Activated T-helper 1 cell treated with anti-CD3 and anti-CD28 coated beads, Interleukin-12 subunit alpha, Interleukin-12 subunit beta, Interleukin-2, Interleukin-4 antibody, amounts not matched to agents 30 ng/mL and 10 ng/mL and 1 ng/mL, durations not matched to agents 14 hours and 24 hours and 36 hours (primary cell): ENCODE results near the gene TRIM50. TPM values are rescaled to one million over a fixed set of nuclear protein-coding genes. Genes with fewer than 3 reads are reported as not detected.
"Not testable (repeated sequence)": the region's sequence is repeated elsewhere in the genome, so short reads cannot be mapped to it uniquely, and the experiment has no call there.

Experiments used
- DNase-seq: peaks from one replicate; pipeline ENCODE4 v3.0.0; 2021; ENCODE audit warnings: low spot score
- H3K27ac Mint-ChIP-seq: one replicate; pipeline ENCODE4 v1.8.0; 2021; ENCODE audit warnings: mild to moderate bottlenecking, mixed read lengths
- H3K27me3 Mint-ChIP-seq: one replicate; pipeline ENCODE4 v1.8.0; 2022; ENCODE audit warnings: mild to moderate bottlenecking, moderate library complexity, mixed read lengths; ENCODE audit not compliant: insufficient read depth
- H3K36me3 Mint-ChIP-seq: one replicate; pipeline ENCODE4 v1.8.0; 2021; ENCODE audit warnings: low read depth, mixed read lengths
- H3K4me1 Mint-ChIP-seq: one replicate; pipeline ENCODE4 v1.8.0; 2021; ENCODE audit warnings: low read depth, mixed read lengths
- H3K4me3 Mint-ChIP-seq: one replicate; pipeline ENCODE4 v1.8.0; 2021; ENCODE audit warnings: mild to moderate bottlenecking, moderate library complexity, mixed read lengths
- H3K9me3 Mint-ChIP-seq: one replicate; pipeline ENCODE4 v1.8.0; 2021; ENCODE audit warnings: mixed read lengths
- intact Hi-C: fragments of 100-400 bp; cut with micrococcal nuclease; formaldehyde crosslinking; loops from one replicate; pipeline ENCODE4 v1.15.1; 2024
- total RNA-seq: library from RNA; stranded (reverse); gene quantifications from 2 replicates; pipeline ENCODE4 v1.2.3, GENCODE V29; 2022

The TRIM50 gene
- total RNA-seq, result not detected in 2 replicates

- H3K9me3 Mint-ChIP-seq, H3K4me3 Mint-ChIP-seq, DNase-seq, H3K27ac Mint-ChIP-seq, intact Hi-C loops, H3K4me1 Mint-ChIP-seq, H3K27me3 Mint-ChIP-seq, H3K36me3 Mint-ChIP-seq: not testable (repeated sequence)
These were observed at the start of gene TRIM50, which contains the start of gene FKBP6 for GRCh38 chr7:73327922-73328321. Gene TRIM50, minus strand, starts transcription at chr7:73328082. Its CDS starts 3,295 bp downstream, at chr7:73324787. Gene FKBP6, plus strand, starts transcription at chr7:73328161. Its CDS starts 268 bp downstream, at chr7:73328429.

GRCh38 chr7:73376671-73377412 lies 49.0 kb upstream of the TRIM50 start:
- Mint-ChIP-seq H3K4me1 (no peaks in the 10 kb centered on the region), H3K27ac (no peak overlapping the region), H3K9me3 (peaks cover 4% of the 10 kb centered on the region), H3K4me3 (no peak overlapping the region), H3K36me3 (no peaks in the 10 kb centered on the region), H3K27me3 (peaks cover 15% of the 10 kb centered on the region)
- intact Hi-C loops, result no loop called here
- no peak for DNase-seq

GRCh38 chr7:73376262-73376661 lies 48.4 kb upstream of the TRIM50 start:
- H3K27ac Mint-ChIP-seq, H3K4me1 Mint-ChIP-seq, H3K4me3 Mint-ChIP-seq, H3K36me3 Mint-ChIP-seq, DNase-seq, intact Hi-C loops, H3K9me3 Mint-ChIP-seq: not testable (repeated sequence)
- peaks cover 11% of the 10 kb centered on the region for H3K27me3 Mint-ChIP-seq

- peaks cover 8% of the 10 kb centered on the region for H3K27me3 Mint-ChIP-seq
- no peak for DNase-seq
- intact Hi-C loops, result no loop called here
These were observed 45.9 kb upstream of the TRIM50 start for GRCh38 chr7:73373741-73374140.

GRCh38 chr7:73369622-73370021 lies 41.7 kb upstream of the TRIM50 start:
- intact Hi-C loops, result no loop called here
- Mint-ChIP-seq H3K4me3 (no peak overlapping the region), H3K27ac (no peak overlapping the region), H3K9me3 (no peaks in the 10 kb centered on the region), H3K36me3 (no peaks in the 10 kb centered on the region), H3K27me3 (no peaks in the 10 kb centered on the region), H3K4me1 (no peaks in the 10 kb centered on the region)
- DNase-seq, result no peak

More at GRCh38 chr7:73373741-73374140, 45.9 kb upstream of the TRIM50 start:
- no peaks in the 10 kb centered on the region for H3K9me3 Mint-ChIP-seq
- H3K36me3 Mint-ChIP-seq, result no peaks in the 10 kb centered on the region
- H3K4me1 Mint-ChIP-seq, result no peaks in the 10 kb centered on the region
- H3K27ac Mint-ChIP-seq, result no peak overlapping the region
- no peak overlapping the region for H3K4me3 Mint-ChIP-seq

- Mint-ChIP-seq H3K9me3 (no peaks in the 10 kb centered on the region), H3K4me3 (no peak overlapping the region), H3K27me3 (no peaks in the 10 kb centered on the region), H3K36me3 (no peaks in the 10 kb centered on the region), H3K27ac (no peak overlapping the region), H3K4me1 (no peaks in the 10 kb centered on the region)
- intact Hi-C loops, result no loop called here
- no peak for DNase-seq
These were observed 41.1 kb upstream of the TRIM50 start for GRCh38 chr7:73369009-73369408.

- Mint-ChIP-seq H3K27me3 (no peaks in the 10 kb centered on the region), H3K4me3 (no peak overlapping the region), H3K4me1 (no peaks in the 10 kb centered on the region), H3K9me3 (no peaks in the 10 kb centered on the region), H3K27ac (no peak overlapping the region), H3K36me3 (no peaks in the 10 kb centered on the region)
- DNase-seq, result no peak
- intact Hi-C loops, result no loop called here
These were observed 39.1 kb upstream of the TRIM50 start for GRCh38 chr7:73366990-73367389.

- Mint-ChIP-seq H3K36me3 (no peaks in the 10 kb centered on the region), H3K27me3 (no peaks in the 10 kb centered on the region), H3K9me3 (no peaks in the 10 kb centered on the region), H3K4me3 (no peak overlapping the region), H3K4me1 (no peaks in the 10 kb centered on the region), H3K27ac (no peak overlapping the region)
- intact Hi-C loops, result no loop called here
- DNase-seq, result no peak
These were observed 38.2 kb upstream of the TRIM50 start for GRCh38 chr7:73366127-73366526.

GRCh38 chr7:73364006-73364728 lies 36.3 kb upstream of the TRIM50 start:
- H3K9me3 Mint-ChIP-seq, result no peaks in the 10 kb centered on the region
- H3K27me3 Mint-ChIP-seq, result no peaks in the 10 kb centered on the region
- no peak overlapping the region for H3K27ac Mint-ChIP-seq
- DNase-seq, result no peak
- no peak overlapping the region for H3K4me3 Mint-ChIP-seq
- no peaks in the 10 kb centered on the region for H3K36me3 Mint-ChIP-seq
- H3K4me1 Mint-ChIP-seq, result no peaks in the 10 kb centered on the region
- intact Hi-C loops, result no loop called here

GRCh38 chr7:73363225-73364005 lies 35.5 kb upstream of the TRIM50 start:
- intact Hi-C loops, result no loop called here
- Mint-ChIP-seq H3K9me3 (no peaks in the 10 kb centered on the region), H3K4me1 (no peaks in the 10 kb centered on the region), H3K27ac (no peak overlapping the region), H3K27me3 (no peaks in the 10 kb centered on the region), H3K36me3 (no peaks in the 10 kb centered on the region), H3K4me3 (no peak overlapping the region)
- DNase-seq, result no peak

- DNase-seq, H3K36me3 Mint-ChIP-seq, H3K4me1 Mint-ChIP-seq, intact Hi-C loops, H3K4me3 Mint-ChIP-seq, H3K27ac Mint-ChIP-seq, H3K9me3 Mint-ChIP-seq, H3K27me3 Mint-ChIP-seq: not testable (repeated sequence)
These were observed 32.7 kb upstream of the TRIM50 start for GRCh38 chr7:73360590-73360989.

GRCh38 chr7:73359746-73360375 lies 32.0 kb upstream of the TRIM50 start:
- DNase-seq, result no peak
- H3K36me3 Mint-ChIP-seq, result no peaks in the 10 kb centered on the region
- H3K27ac Mint-ChIP-seq, result no peak overlapping the region
- no peaks in the 10 kb centered on the region for H3K4me1 Mint-ChIP-seq
- intact Hi-C loops, result no loop called here
- no peak overlapping the region for H3K4me3 Mint-ChIP-seq
- no peaks in the 10 kb centered on the region for H3K9me3 Mint-ChIP-seq
- H3K27me3 Mint-ChIP-seq, result peaks cover 2% of the 10 kb centered on the region
